ENCODE measurements around the gene SECISBP2. TPM values are rescaled to one million over a fixed set of nuclear protein-coding genes. Genes with fewer than 3 reads are reported as not detected.
"Not testable (repeated sequence)": the region's sequence is repeated elsewhere in the genome, so short reads cannot be mapped to it uniquely, and the experiment has no call there.

The SECISBP2 gene
- total and polyA plus RNA-seq, 2 of the 13 experiments (the other 11 are each of a cell fraction or from before 2014, with no cell fraction given) = 32.4 to 38.0 TPM

DNA sequence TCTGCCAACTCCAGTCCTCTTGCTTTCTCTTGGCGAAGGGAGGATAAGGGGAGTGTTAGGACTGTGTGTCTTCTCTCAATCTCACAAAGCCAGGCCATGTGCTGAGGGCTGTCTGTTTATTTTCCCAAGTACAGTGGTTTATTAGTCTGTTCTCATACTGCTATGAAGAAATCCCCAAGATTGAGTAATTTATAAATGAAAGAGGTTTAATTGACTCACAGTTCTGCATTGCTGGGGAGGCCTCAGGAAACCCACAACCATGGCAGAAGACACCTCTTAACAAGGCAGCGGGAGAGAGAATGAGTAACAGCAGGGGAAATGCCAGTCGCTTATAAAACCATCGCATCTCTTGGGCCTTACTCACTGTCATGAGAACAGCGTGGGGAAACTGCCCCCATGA is 43.5 kb upstream of the SECISBP2 start:
- in situ Hi-C loops (cut with HindIII; ENCODE audit: extremely low pct_ligation_motif_present, low pct_unique_long_range_greater_than_20kb) (no loop called here), intact Hi-C loops (cut with micrococcal nuclease; ENCODE audit: unreplicated experiment) (no loop called here)
- TF ChIP-seq SMARCE1 (IDR thresholded peaks at IDR 0.05; ENCODE audit: borderline replicate concordance) (no peak), GATAD1 (CRISPR knock-in tag; IDR thresholded peaks at IDR 0.05) (no peak), ZNF577 (CRISPR knock-in tag; IDR thresholded peaks at IDR 0.05; ENCODE audit: borderline replicate concordance, low read depth) (no peak)
- no peak overlapping the region for H3K4me3 ChIP-seq (replicated peaks in 1 of 3; ENCODE audit: insufficient read depth in 1 of 3, low read depth in 2 of 3, low read length in 3 of 3)
- no peaks in the 10 kb centered on the region for H3K79me2 ChIP-seq (ENCODE audit: insufficient read depth, low read length)
- FAIRE-seq (no peak), DNase-seq (ENCODE audit: low spot score) (no peak), ATAC-seq (no peak)
- ChIA-PET POLR2A (no interaction called here), CTCF (ENCODE audit: low intra/inter-chr PET ratio, low total read pairs) (no interaction called here)
- H3K36me3 ChIP-seq (replicated peaks in 1 of 2; ENCODE audit: control insufficient read depth in 1 of 2, insufficient read depth in 2 of 2, low read length in 2 of 2) = no peaks in the 10 kb centered on the region
- no peak overlapping the region for H3K4me2 ChIP-seq (ENCODE audit: low read depth, low read length)
- no peaks in the 10 kb centered on the region for H4K20me1 ChIP-seq (ENCODE audit: insufficient read depth, low read length)
- no TSS peak for BruUV-seq (replicated peaks)
- H2AFZ ChIP-seq (ENCODE audit: low read length) = no peak overlapping the region
- H3K27ac ChIP-seq (ENCODE audit: extremely low read length, insufficient read depth, low read length) = no peak overlapping the region
- no peaks in the 10 kb centered on the region for H3K27me3 ChIP-seq (ENCODE audit: control insufficient read depth in 1 of 2, insufficient read depth in 2 of 2, low read length in 2 of 2)
- H3K9me3 ChIP-seq (ENCODE audit: low read length) = peaks cover 33% of the 10 kb centered on the region
- H3K4me1 ChIP-seq (ENCODE audit: insufficient read depth, low read length) = no peaks in the 10 kb centered on the region
- 48% methylated on average over 5 of the region's 5 CpGs for WGBS (ENCODE audit: low lambda C conversion rate)
- H3K9ac ChIP-seq (ENCODE audit: insufficient read depth, low read depth, low read length) = no peak overlapping the region

DNA sequence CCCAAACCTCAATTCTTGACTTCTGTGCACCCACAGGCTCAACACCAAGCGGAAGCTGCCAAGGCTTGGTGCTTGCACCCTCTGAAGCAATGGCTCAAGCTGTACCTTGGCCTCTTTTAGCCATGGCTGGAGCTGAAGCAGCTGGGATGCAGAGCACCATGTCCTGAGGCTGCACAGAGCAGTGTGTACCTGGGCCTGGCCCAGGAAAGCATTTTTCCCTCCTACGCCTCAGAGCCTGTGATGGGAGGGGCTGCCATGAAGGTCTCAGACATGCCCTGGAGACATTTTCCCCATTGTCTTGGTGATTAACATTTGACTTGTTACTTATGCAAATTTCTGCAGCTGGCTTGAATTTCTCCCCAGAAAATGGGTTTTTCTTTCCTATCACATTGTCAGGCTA is 42.3 kb upstream of the SECISBP2 start:
- H3K27me3 ChIP-seq (ENCODE audit: control insufficient read depth in 1 of 2, insufficient read depth in 2 of 2, low read length in 2 of 2); H3K4me3 ChIP-seq (replicated peaks in 1 of 3; ENCODE audit: insufficient read depth in 1 of 3, low read depth in 2 of 3, low read length in 3 of 3); H3K27ac ChIP-seq (ENCODE audit: extremely low read length, insufficient read depth, low read length); H3K36me3 ChIP-seq (replicated peaks in 1 of 2; ENCODE audit: control insufficient read depth in 1 of 2, insufficient read depth in 2 of 2, low read length in 2 of 2); CTCF ChIA-PET (ENCODE audit: low intra/inter-chr PET ratio, low total read pairs); H3K4me1 ChIP-seq (ENCODE audit: insufficient read depth, low read length); in situ Hi-C loops (cut with HindIII; ENCODE audit: extremely low pct_ligation_motif_present, low pct_unique_long_range_greater_than_20kb); DNase-seq (ENCODE audit: low spot score); H3K9ac ChIP-seq (ENCODE audit: insufficient read depth, low read depth, low read length); FAIRE-seq; BruUV-seq (replicated peaks); H3K4me2 ChIP-seq (ENCODE audit: low read depth, low read length); H2AFZ ChIP-seq (ENCODE audit: low read length); H3K79me2 ChIP-seq (ENCODE audit: insufficient read depth, low read length); intact Hi-C loops (cut with micrococcal nuclease; ENCODE audit: unreplicated experiment); POLR2A ChIA-PET; ATAC-seq; H4K20me1 ChIP-seq (ENCODE audit: insufficient read depth, low read length): not testable (repeated sequence)
- WGBS (ENCODE audit: low lambda C conversion rate) = 60% methylated on average over 1 of the region's 2 CpGs
- peaks cover 33% of the 10 kb centered on the region for H3K9me3 ChIP-seq (ENCODE audit: low read length)

DNA sequence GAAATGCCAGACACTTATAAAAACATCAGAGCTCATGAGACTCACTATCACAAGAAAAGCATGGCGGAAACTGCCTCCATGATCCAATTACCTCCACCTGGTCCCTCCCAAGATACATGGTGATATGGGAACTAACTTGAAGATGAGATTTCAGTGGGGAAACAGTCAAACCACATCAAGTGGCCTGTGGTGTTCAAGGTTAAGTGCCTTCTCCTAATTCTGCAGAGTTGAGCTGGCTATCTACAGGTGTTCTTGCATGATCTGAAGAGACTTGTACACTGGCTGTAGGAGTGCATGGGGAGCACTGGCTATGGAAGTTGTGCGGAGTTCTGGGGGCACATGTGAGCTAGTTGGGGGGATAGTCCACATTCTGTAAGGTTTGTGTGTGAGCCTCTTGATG is 41.3 kb upstream of the SECISBP2 start:
- no TSS peak for BruUV-seq (replicated peaks)
- H2AFZ ChIP-seq (ENCODE audit: low read length) = no peak overlapping the region
- in situ Hi-C loops (cut with HindIII; ENCODE audit: extremely low pct_ligation_motif_present, low pct_unique_long_range_greater_than_20kb) = no loop called here
- H3K4me2 ChIP-seq (ENCODE audit: low read depth, low read length) = no peak overlapping the region
- no peaks in the 10 kb centered on the region for H3K27me3 ChIP-seq (ENCODE audit: control insufficient read depth in 1 of 2, insufficient read depth in 2 of 2, low read length in 2 of 2)
- peaks cover 33% of the 10 kb centered on the region for H3K9me3 ChIP-seq (ENCODE audit: low read length)
- FAIRE-seq = no peak
- H3K9ac ChIP-seq (ENCODE audit: insufficient read depth, low read depth, low read length) = no peak overlapping the region
- no peaks in the 10 kb centered on the region for H3K36me3 ChIP-seq (replicated peaks in 1 of 2; ENCODE audit: control insufficient read depth in 1 of 2, insufficient read depth in 2 of 2, low read length in 2 of 2)
- 78% methylated on average over 2 of the region's 2 CpGs for WGBS (ENCODE audit: low lambda C conversion rate)
- POLR2A ChIA-PET = no interaction called here
- no peak for TF ChIP-seq HOXA5 (CRISPR knock-in tag; IDR thresholded peaks at IDR 0.05)
- no peak for TF ChIP-seq ZNF503 (CRISPR knock-in tag; IDR thresholded peaks at IDR 0.05)
- CTCF ChIA-PET (ENCODE audit: low intra/inter-chr PET ratio, low total read pairs) = no interaction called here
- intact Hi-C loops (cut with micrococcal nuclease; ENCODE audit: unreplicated experiment) = no loop called here
- H3K79me2 ChIP-seq (ENCODE audit: insufficient read depth, low read length) = no peaks in the 10 kb centered on the region
- ATAC-seq = no peak
- no peak overlapping the region for H3K4me3 ChIP-seq (replicated peaks in 1 of 3; ENCODE audit: insufficient read depth in 1 of 3, low read depth in 2 of 3, low read length in 3 of 3)
- H3K27ac ChIP-seq (ENCODE audit: extremely low read length, insufficient read depth, low read length) = no peak overlapping the region
- no peaks in the 10 kb centered on the region for H4K20me1 ChIP-seq (ENCODE audit: insufficient read depth, low read length)
- no peaks in the 10 kb centered on the region for H3K4me1 ChIP-seq (ENCODE audit: insufficient read depth, low read length)
- DNase-seq (ENCODE audit: low spot score) = no peak
